Right renal pelvis (tissue), 4 donors: ENCODE measurements around the gene MFSD1. TPM values are rescaled to one million over a fixed set of nuclear protein-coding genes. Genes with fewer than 3 reads are reported as not detected.

ENCODE experiments used
- DNase-seq, 4 donors: peaks; one replicate each; pipeline ENCODE4 v3.0.0-alpha.2; 2013; ENCODE audit warnings: low read depth in 4 of 4, low spot score in 3 of 4, missing footprints in 1 of 4
- polyA plus RNA-seq, 4 donors: library from polyadenylated mRNA; unstranded; fragments of 120-200 nt; gene quantifications; one replicate each; pipeline ENCODE4 v1.2.1, GENCODE V29; 2013; ENCODE audit not compliant: insufficient read length in 4 of 4

The MFSD1 gene
- polyA plus RNA-seq, 4 donors: 51.0 to 59.0 (median 55.3) TPM

DNA sequence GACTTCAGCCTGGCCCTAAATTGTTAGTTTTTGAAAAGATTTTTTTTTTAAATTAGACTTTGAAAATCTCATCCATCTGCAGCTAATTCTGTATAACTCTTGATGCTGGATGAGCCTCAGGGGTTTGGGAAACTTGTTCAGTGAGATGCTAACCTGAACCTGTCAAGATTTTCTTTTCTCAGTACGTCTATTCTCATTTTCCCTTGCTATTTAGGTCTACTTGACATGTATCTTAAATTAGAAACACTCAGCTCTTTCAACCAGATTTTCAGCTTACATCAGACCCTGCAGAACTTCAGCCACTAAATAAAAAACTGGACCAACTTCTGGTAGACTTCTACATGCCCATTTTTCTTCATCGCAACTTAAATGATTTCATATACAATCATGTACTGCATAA lies 61.4 kb downstream of the MFSD1 start:
- DNase-seq: no peak

DNA sequence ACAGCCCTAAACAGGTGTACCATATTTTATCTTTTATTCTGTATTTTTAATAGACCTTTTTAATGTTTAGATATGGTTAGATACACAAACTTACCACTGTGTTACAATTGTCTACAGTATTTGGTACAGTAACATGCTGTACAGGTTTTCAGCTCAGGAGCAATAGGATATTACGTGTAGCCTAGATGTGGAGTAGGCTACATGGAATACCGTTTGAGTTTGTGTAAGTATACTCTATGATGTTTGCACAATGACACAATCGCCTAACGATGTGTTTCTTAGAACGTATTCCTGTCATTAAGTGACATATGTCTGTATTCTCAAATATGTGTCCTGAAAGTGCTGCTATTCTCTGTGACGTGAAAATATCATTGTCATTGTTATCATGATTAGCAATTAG lies 62.6 kb downstream of the MFSD1 start:
- DNase-seq: no peak

DNA sequence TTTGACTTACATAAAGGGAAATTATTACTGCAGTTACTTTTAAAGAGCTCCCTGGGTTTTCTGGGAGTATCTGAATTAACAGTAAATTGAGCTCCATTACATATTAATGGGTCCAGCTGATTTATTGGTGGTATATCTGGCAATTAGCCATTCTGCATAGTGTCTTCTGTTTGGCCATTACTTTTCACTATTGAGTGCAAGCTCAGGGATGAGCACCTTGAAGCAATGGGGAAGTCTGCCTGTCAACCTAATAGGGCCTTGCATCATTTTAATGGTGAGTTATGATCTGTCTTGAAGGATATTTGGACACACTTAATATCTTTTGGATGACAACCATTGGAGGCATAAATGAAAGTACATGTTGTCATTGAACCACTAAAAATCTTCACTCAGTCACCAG lies 73.8 kb downstream of the MFSD1 start:
- DNase-seq: no peak

Other genes with a start within 250 kb of the MFSD1 start
- 10 to 100 TPM; 56.1 to 65.9 (median 64.0) TPM for gene MLF1, start 230.9 kb upstream of the MFSD1 start, polyA plus RNA-seq
- gene GFM1, start 157.5 kb upstream of the MFSD1 start, polyA plus RNA-seq: 10 to 100 TPM; 45.3 to 50.7 (median 48.4) TPM
- 10 to 100 TPM; 28.7 to 38.3 (median 31.5) TPM for gene LXN, start 129.4 kb upstream of the MFSD1 start, polyA plus RNA-seq
- 10 to 100 TPM; 11.2 to 34.1 (median 13.4) TPM for gene RARRES1, start 69.6 kb upstream of the MFSD1 start, polyA plus RNA-seq